HG02642 (cell line): Measurements from ENCODE around the gene ALAS1.
"Not testable (repeated sequence)": the region's sequence is repeated elsewhere in the genome, so short reads cannot be mapped to it uniquely, and the experiment has no call there.

Source experiments
- ATAC-seq: cut with Tn5 transposase; IDR thresholded peaks from one replicate; pipeline ENCODE4 v1.9.1; 2021; ENCODE audit warnings: mild to moderate bottlenecking; ENCODE audit not compliant: unreplicated experiment, poor library complexity

Gene ALAS1

DNA sequence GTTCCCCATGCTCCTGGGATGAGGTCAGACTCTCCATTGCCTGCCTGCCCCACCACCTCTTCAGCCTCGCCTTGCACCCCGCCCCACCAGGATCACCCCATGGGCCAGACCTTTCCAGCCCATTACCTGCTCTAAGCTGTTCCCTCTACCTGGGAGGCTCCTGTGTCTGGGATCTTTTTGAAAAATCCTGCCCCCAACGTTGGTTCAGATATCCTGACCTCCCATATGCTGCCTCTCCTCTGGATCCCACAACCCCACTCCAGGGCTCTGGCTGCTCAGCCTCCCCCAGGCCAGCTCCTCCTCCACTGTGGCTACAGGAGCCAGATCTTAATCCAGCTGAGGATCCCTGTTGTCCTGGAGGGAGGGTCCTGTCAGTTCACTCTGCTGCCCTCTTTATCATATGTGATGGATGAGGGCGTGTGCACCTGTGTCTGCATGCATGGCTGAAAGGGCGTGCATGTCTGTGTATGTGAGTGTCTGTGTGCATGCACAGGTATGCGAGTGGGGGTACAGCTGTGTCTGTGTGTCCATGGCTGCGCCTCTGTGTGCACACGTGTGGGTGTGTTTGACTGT, 21.7 kb upstream of the ALAS1 start:
- ATAC-seq, result no peak

DNA sequence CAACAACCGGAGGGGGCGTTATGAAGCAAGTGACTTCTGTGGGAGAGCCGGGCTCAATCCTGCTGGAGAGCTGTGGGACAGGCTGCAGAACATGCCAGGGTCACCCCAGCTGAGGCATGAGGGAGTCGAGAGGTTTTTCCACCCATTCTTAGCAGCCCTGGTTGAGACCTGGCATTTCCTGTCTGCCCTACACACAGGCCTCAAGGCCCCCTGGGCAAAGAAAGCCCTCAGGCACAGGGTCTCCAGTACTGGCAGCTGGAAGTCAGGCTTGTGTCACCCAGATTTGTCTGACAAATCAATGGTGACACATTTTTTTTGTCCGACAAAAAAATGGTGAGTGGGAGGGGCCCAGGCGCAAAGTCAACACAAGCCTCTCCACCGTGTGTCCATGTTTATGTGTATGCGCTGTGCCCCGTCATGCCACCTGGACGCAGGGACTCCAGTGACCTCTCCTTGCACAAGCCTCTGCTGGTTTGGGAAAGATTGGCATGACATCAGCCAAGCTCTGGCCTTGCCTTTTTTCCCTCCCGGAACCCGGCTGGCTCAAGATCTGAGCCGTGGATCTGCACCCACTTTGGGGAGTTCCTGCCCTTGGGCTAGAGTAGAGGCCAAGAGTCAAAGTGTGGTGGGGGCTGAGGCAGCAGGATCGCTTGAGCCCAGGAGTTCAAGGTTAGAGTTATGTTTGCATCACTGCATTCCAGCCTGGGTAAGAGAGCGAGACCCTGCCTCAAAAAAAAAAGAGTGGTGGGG, 20.8 kb upstream of the ALAS1 start:
- ATAC-seq, result no peak

DNA sequence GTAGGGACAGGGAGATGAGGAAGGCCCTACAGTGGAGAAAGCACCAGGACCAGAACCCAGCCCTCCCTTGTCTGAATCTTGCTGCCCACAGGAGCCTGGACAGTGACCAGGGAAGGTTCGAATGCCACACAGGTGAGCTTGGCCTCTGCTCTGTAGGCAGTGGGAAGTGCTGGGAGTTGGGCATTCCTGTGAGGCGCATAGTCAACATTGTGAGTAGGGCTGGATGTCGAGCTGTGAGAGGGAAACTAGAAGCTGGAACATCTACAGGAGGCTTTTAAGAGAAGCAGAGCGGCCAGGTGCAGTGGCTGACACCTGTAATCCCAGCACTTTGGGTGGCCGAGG, 20.3 kb upstream of the ALAS1 start:
- ATAC-seq, result no peak

DNA sequence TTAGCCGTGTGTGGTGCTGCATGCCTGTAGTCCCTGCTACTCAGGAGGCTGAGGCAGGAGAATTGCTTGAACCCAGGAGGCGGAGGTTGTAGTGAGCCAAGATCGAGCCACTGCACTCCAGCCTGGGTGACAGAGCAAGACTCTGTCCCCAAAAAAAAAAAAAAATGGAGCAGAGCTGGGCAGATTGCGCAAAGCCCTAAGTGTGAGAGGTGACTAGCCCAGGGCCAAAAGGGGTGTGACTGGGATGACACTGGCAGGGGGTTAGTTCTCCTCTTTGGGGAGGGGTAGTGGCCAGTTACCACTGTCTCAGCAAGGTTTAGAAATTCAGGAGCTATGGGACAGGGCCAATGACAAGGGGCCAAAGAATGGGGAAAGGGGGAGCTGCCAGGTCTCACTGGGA, 19.8 kb upstream of the ALAS1 start:
- ATAC-seq, result not testable (repeated sequence)

DNA sequence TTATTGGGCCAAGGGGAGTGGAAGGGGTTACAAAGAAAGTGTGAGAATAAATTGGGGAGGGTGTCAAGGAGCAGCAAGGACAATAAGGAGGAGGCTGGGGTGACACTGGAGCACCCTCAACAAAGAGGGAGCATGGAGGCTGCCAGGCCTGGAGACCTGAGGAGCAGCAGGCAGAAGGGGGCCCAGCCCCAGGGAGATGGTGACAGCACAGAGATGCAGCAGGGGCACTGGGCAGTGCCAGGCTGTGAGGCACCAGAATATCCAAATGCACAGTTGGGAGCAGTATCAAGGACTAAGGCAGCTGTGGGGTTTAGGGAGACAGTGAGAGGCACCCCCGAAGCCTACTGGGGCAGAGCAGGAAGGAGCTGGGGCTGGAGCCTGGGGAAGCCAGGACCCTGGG, 19.4 kb upstream of the ALAS1 start:
- ATAC-seq, result no peak

DNA sequence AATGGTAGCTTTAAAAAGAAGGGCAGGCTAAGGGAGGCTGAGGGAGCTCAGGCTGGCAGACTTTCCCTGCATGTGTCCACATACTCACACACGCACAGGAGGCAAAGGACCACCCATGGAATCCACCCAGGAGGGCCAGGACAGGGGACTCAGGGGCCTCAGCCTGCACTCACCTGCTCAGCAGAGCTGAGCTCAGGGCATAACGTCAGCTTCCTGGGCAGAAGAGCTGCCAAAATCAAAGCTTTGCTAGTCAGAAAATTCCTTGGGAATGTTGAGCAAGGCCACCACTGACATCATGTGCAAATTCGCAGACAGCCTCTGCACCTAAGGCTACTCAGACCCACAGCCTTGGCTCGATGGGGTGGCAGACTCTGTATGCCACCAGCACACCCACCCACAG, 16.4 kb upstream of the ALAS1 start:
- no peak for ATAC-seq

DNA sequence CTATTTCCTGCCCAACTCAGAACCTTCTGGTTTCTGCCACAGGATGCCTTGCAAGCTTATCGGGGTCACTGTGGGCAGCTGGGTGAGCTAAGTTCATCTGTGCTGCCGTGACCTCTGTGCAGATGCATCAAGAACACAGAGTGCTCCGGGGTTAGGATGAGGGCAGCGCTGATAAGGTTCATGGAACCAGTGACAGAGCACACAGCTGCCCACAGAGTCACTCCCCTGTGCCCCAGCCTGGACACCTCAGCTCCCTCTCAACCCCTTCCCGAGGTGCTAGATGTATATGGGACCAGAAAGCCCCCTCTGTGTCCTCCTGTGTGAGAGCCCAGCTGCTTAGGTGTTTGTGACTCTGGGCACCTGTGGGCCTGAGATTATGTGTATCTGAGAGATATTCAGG, 15.8 kb upstream of the ALAS1 start:
- ATAC-seq, result no peak

DNA sequence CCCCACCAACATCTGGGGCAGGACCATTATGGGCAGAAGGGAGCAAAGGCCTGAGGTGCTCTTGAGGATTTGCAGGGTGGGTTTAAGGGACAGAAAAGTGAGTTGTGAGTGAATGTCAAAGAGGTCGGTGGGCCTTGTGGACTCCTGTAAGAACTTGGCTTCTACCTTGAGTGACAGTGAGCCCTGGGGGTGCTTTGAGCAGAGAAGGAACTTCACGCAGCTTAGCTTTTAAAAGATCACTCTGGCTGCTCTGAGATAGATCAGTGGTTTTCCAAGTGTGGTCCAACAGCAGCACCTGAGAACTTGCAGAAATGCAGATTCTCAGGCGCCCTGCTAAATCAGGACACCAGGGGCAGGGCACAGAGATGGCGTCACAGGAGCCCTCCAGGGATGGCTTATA, 15.3 kb upstream of the ALAS1 start:
- ATAC-seq, result no peak

DNA sequence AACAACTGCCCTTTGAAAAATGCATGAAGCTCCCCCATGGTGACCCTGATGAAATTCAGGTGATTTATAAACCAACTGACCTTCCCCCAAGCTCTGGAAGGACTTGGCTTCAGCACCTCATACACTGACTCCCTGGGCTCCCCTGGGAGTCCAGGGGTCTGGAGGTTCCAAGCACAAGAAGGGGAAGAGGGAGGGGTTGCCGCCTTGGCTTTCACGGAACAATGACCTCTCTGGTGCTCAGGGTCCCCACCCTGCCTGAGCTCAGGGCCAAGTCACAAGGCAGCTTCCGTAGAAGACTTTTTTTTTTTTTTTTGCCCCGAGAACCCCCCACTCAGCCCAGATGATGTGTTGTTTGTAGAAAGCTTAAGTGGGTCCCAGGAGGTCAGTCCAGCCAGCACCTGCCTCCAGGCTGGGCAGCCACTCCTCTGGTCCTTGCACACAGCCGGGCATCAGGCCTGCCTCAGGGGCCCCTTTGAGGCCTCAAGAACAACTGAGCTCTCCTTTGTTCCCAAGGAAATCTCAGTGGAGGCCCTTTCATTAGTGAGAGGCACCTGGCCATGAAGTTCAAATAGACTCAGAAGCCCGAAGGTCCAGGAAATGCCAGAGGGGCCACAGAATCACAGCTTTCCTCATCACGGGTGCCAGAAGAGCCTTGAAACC, 14.0 kb upstream of the ALAS1 start:
- ATAC-seq, result no peak

DNA sequence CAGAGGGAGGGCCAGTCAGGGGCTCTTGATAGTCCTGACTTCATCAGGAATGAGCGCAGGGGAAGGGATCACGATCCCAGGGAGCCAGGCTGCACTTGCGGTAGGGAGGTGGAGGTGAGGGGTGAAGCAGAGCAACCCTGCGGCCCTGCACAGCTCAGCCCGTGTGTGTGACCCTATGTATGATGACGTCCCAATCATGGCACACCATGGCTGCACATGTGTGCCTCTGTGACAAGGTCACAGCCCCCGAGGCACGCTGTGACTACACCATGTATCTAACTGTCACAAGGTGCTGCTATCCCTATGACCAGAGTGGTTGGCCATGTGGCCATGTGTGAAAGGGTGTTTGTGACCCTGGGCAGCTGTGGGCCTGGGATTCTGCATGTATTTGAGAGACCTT, 13.3 kb upstream of the ALAS1 start:
- ATAC-seq, result no peak

DNA sequence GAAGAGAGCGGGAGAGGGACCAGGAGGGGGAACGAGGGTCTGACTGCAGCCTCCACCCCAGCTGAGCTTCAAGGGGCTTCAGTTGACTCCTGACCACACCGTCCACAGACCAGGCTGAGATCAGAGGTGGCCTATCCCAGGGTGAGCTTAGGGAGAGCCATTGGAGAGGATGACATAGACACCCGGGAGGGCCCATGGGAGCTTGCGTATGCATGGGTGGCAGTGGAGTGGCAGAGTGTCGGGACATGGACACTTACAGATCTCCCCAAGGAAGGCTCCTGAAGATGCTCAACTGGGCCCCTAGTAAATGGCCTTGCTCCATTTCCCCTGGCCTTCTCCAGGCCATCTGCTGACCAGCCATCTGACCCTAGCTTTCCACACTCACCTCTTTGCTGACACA, 12.6 kb upstream of the ALAS1 start:
- ATAC-seq, result no peak

DNA sequence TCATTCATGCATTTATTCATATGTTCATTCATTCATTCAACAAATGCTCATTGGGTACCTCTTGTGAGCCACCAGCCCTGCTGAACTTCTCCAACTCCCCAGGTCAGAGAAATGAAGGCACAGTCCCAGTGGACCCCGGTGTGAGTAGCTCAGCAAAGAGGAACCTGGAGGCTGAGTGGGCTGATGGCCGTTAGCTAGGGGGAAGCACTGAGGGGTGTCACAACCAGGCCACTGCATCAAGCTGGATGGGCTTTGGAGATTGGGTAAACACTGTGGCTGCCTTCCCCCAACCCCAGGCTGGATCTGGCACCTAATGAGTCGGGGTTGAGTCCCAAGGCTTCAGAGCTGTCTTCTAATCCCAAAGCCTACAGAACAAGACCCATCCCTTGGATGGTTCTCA, 12.1 kb upstream of the ALAS1 start:
- ATAC-seq, result no peak

DNA sequence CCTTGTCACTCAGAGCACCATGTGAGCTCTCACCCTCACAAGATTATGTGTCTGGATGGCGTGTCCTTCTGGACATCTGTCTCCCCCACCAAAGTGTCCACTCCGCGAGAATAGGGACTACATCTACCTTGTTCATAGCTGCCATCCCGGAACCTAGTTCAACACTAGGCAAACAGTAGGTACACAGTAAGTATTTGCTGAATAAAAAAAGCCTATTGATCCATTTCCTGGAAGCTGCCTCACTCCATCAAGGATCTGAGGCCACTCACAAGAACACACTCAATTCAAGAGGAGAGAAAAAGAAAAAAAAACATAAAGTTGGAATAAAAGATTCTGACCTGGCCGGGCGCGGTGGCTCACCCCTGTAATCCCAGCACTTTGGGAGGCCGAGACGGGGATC, 11.2 kb upstream of the ALAS1 start:
- no peak for ATAC-seq

DNA sequence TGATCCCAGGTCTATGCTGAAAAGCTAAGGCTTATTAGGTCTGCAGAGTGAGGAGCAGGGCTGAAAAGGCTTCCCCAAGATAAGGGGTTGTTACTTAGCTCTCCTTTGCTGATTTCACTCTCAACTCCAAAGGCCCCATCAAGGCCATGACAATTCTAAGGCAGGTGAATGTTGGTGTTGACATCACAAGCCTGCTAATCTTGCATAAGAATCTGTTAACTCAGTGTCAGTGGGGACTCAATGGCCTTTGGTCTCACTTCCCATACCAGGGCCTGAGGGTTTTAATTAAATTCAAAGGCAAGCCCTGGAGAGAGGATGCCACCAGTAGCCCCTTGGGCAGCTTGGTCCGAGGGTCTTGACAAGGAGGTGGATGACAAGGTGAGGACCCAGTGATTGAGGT, 9.4 kb upstream of the ALAS1 start:
- ATAC-seq, result no peak

DNA sequence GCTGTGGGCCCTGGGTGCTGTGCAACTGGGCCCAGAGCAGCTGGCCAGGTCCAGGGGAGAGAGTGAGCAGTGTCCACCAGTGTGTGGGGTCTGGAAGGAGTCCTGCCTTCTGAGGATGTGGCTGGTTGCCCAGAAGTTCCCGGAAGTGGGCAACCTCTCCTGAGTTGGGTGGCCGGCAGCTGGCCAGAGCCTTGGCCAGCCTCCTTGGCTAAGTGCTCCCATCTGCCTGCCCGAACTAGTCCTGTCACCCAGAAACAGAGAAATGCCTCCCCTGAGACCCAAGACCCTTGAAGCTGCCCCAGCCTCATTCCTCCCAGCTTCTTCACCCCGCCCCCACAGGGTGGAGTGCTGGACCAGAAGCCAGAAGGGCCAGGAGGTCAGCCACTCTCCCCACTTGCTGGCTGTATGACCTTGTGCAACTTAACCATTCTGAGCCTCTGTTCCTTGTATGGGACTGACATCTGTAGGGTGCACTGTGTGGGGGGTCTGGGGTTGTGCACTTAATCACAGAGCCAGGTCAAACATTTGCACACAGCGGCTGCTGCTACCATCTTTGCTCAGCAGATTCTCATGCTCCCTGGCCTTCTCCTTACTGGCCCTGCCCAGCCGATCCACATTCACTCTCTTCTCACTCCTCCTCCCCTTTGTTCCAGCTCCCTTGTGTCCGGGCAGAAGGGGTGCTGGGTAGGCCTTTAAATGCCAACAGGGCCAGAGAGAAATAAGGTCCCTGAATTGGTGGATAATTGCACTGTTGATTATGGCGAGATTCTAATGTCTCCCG, 7.5 kb upstream of the ALAS1 start:
- ATAC-seq, result no peak

DNA sequence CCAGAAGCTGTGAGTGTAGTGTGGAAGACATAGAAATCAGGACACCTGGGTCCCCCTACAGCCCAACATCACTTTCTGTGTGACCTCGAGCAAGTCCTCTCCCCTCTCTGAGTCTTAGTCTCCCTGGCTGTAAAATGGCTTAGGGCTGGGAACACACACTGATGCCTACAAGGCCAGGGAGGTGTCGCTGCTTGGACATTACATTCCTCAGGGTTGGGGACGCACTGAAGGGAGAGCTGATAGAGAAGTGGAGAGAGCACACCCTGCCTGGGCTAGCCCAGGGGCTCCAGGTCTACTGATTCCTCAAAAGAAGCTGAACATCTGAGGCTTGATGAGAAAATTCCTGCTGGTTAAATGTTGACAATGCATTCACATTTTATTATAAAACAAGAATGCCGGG, 6.3 kb upstream of the ALAS1 start:
- ATAC-seq, result no peak

DNA sequence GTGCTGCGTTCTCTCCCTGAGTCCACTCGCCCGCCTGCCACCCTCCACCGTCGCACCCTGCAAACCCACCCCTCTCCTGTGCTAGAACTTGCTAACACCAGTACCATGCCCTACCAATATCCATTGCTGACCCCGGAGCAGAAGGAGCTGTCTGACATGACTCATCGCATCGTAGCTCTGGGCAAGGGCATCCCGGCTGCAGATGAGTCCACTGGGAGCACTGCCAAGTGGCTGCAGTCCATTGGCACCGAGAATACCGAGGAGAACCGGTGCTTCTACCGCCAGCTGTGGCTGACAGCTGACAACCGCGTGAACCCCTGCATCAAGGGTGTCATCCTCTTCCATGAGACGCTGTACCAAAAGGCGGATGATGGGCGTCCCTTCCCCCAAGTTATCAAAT, 4.9 kb upstream of the ALAS1 start:
- no peak for ATAC-seq

DNA sequence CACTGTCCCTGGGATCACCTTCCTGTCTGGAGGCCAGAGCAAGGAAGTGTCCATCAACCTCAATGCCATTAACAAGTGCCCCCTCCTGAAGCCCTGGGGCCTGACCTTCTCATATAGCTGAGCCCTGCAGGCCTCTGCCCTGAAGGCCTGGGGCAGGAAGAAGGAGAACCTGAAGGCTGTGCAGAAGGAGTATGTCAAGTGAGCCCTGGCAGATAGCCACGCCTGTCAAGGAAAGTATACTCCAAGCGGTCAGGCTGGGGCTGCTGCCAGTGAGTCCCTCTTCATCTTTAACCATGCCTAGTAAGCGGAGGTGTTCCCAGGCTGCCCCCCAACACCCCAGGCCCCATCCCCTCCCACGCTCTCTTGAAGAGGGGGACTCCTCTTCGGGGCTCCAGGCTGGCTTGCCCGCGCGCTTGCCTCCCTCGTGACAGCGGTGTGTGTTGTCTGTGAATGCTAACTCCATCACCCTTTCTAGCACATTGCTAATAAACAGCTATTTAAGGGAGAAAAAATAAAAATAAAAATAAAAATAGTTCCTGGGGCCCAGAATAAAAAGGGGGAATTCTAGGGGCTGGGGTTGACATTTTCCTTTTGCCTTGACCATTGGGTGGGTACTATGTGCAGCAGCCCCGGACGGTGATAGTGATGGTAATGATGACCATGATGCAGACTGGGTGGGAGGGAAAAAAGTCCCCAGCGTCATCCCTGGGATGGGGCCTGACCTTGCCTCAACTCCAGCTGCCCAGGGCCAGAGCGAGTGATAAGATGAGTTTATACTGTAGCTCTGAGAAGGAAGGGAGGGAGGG, 3.3 kb upstream of the ALAS1 start:
- ATAC-seq, result no peak

DNA sequence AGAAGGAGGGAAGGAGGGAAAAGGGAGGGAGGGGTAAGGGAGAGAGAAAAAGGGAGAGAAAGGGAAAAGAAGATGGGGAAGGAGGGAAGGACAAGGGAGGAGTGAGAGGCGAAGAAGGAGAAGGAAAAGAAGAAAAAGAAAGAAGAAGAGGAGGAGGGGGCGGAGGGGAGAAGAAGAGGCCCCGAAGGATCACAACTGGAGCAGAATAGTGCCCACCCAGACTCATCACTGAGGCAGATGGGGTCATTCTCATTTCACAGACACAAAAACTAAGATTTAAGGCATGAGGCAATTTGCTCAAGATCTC, 2.7 kb upstream of the ALAS1 start:
- ATAC-seq, result no peak

DNA sequence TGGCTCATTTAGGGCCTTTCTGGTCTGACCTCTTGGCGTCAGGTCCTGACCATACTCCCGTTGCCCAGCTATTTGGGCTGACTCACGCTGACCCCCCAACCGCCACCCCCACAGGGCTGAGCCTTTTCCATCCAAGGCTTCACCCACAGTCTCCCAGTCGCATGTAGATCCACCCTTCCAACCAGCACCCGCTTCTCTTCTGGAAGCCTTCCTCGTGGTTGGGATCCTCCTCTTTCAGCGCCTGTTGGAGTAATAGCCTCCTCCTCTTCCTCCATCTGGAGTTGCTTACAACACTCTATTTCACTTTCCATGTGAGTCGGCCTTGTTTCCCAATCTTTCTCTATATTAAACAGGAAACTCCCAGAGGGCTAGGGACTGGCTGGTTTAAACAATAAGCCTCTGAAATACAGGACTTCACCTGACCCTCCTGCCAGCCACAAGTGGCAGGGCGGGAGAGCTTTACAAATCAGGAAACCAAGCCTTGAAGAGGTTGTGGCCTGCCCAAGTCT, 2.1 kb upstream of the ALAS1 start:
- ATAC-seq, result no peak

DNA sequence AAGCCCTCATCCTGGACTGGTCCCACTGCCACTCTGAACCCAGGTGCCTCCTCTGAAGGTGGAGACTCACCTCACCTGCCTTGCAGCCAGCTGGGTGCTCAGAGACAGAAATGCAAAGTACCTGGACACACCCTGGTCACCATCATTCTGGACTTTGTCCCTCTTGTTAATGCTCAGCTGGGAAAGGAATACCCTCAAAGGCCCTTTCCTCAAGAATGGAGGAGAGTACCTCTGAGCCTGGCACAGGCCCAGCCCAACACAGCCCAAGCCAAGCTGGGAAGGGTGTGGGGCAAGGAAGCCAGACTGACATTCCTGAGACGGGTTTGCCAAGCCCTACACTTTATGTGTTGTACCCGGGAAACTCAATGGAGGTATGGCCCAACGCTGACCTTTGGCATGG, 983 bp upstream of the ALAS1 start:
- ATAC-seq, result no peak
